Right lobe of liver (tissue), 4 donors: ENCODE data around the gene MRPS7.

Experiments
- POLR2A ChIP-seq: fragments of 450-650 bp; IDR thresholded peaks from one replicate; pipeline ENCODE4 v1.6.1; 2017; ENCODE audit warnings: antibody characterized with exemption, mild to moderate bottlenecking
- TF ChIP-seq, protein P1 (sequence below), 4 donors: fragments of 200-600 bp in 3 of 4; fragments of 450-650 bp in 1 of 4; IDR thresholded peaks; one replicate each; pipeline versions ENCODE4 v1.5.1 to v1.8.0; 2016 to 2022; ENCODE audit warnings: antibody characterized with exemption in 4 of 4, mild to moderate bottlenecking in 2 of 4
- donor health status: DM: no; HTN: no; CAD: no.
- donor health status: DM: no; HTN: no; CAD: no.
- donor health status: DM: no; HTN: yes; CAD: no.

DNA sequence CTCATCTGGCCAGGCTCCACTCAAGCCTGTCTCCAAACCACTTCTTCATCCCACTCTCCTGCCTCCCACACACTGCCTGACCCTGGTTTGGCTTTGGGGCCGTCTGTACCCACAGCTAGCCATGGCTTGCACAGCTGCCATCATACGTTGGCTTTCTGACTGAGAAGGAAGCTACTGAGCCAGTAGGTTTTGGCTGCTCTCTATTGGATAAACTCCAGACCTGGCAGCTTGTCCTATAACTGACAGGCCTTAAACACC lies 5.4 kb downstream of the MRPS7 start:
- TF ChIP-seq, protein P1, sequence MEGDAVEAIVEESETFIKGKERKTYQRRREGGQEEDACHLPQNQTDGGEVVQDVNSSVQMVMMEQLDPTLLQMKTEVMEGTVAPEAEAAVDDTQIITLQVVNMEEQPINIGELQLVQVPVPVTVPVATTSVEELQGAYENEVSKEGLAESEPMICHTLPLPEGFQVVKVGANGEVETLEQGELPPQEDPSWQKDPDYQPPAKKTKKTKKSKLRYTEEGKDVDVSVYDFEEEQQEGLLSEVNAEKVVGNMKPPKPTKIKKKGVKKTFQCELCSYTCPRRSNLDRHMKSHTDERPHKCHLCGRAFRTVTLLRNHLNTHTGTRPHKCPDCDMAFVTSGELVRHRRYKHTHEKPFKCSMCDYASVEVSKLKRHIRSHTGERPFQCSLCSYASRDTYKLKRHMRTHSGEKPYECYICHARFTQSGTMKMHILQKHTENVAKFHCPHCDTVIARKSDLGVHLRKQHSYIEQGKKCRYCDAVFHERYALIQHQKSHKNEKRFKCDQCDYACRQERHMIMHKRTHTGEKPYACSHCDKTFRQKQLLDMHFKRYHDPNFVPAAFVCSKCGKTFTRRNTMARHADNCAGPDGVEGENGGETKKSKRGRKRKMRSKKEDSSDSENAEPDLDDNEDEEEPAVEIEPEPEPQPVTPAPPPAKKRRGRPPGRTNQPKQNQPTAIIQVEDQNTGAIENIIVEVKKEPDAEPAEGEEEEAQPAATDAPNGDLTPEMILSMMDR (IDR thresholded peaks at IDR 0.05) = no peak
- TF ChIP-seq POLR2A = no peak
